Measurements from ENCODE around the gene ADAD2. TPM values are rescaled to one million over a fixed set of nuclear protein-coding genes. Genes with fewer than 3 reads are reported as not detected.

The ADAD2 gene
- total and polyA plus RNA-seq, 9 of the 15 experiments (the other 6 are each of a cell fraction or from before 2014, with no cell fraction given) = 0.07 TPM; not detected in 8

- CTCF ChIA-PET (ENCODE audit: low intra/inter-chr PET ratio) = no interaction called here
- WGBS (ENCODE audit: insufficient coverage, low coverage, missing lambda C conversion rate) = 3% methylated on average over 1 of the region's 1 CpG
- no peak for DNase-seq (ENCODE audit: extremely low read depth in 1 of 4, low spot score in 3 of 4)
- TF ChIP-seq POLR2B (IDR thresholded peaks at IDR 0.05; ENCODE audit: low read depth, partially characterized antibody) = no peak
- no peak for TF ChIP-seq ZNF778 (CRISPR knock-in tag; IDR thresholded peaks at IDR 0.05)
- no peak for TF ChIP-seq MNT (conservative IDR thresholded peaks at IDR 0.05)
- no peak for TF ChIP-seq EHMT2 (IDR thresholded peaks at IDR 0.05)
- no peak for TF ChIP-seq FOXO4 (CRISPR knock-in tag; IDR thresholded peaks at IDR 0.05)
- TF ChIP-seq ZNF57 (CRISPR knock-in tag; IDR thresholded peaks at IDR 0.05) = no peak
- TF ChIP-seq ZNF280B (CRISPR knock-in tag; IDR thresholded peaks at IDR 0.05) = no peak
- TF ChIP-seq TAF7 (tag; IDR thresholded peaks at IDR 0.05) = no peak
- no peak for TF ChIP-seq MEIS2 (IDR thresholded peaks at IDR 0.05; ENCODE audit: partially characterized antibody)
- TF ChIP-seq DACH1 (IDR thresholded peaks at IDR 0.05; ENCODE audit: partially characterized antibody) = no peak
- TF ChIP-seq HLTF (IDR thresholded peaks at IDR 0.05) = no peak
- TF ChIP-seq CBX2 (IDR thresholded peaks at IDR 0.05; ENCODE audit: insufficient read depth, low read length, poor library complexity, severe bottlenecking) = peak; percentile 98
- TF ChIP-seq ZNF79 (CRISPR knock-in tag; IDR thresholded peaks at IDR 0.05; ENCODE audit: low read depth) = no peak
- no peak for TF ChIP-seq ZNF224 (CRISPR knock-in tag; IDR thresholded peaks at IDR 0.05)
- no peak for TF ChIP-seq ZNF589 (CRISPR knock-in tag; IDR thresholded peaks at IDR 0.05; ENCODE audit: low read depth)
- TF ChIP-seq ZNF586 (CRISPR knock-in tag; conservative IDR thresholded peaks at IDR 0.05) = no peak
- no peak for TF ChIP-seq FOXP4 (CRISPR knock-in tag; IDR thresholded peaks at IDR 0.05; ENCODE audit: borderline replicate concordance)
- no peak for TF ChIP-seq ZNF239 (CRISPR knock-in tag; IDR thresholded peaks at IDR 0.05)
- no peak for TF ChIP-seq ARNT (IDR thresholded peaks at IDR 0.05)
Measured at GRCh38 chr16:84159800-84160199, 31.2 kb upstream of the ADAD2 start.

More at GRCh38 chr16:84159800-84160199, 31.2 kb upstream of the ADAD2 start:
- Histone ChIP-seq H3K9ac (ENCODE audit: insufficient read depth in 1 of 2, low read depth in 2 of 2, low read length in 2 of 2) (no peak overlapping the region), H3K9me3 (replicated peaks; ENCODE audit: control insufficient read depth, insufficient read depth, low read depth, low read length) (no peaks in the 10 kb centered on the region), H3K9me1 (ENCODE audit: control insufficient read depth, insufficient read depth, low read length) (no peaks in the 10 kb centered on the region), H2AFZ (ENCODE audit: low read depth, low read length) (no peak overlapping the region), H3K4me1 (replicated peaks in 1 of 2; ENCODE audit: control insufficient read depth in 2 of 2, insufficient read depth in 2 of 2, low read length in 2 of 2) (peaks cover 0 to 4% of the 10 kb centered on the region in 2 experiments; a peak in 1 of 5 replicates), H3K4me3 (no peak overlapping the region), H3K27ac (ENCODE audit: extremely low read depth, low read depth, low read length) (no peak overlapping the region), H3K79me2 (ENCODE audit: control insufficient read depth, insufficient read depth, low read length) (no peaks in the 10 kb centered on the region), H3K27me3 (ENCODE audit: control insufficient read depth in 2 of 2, insufficient read depth in 2 of 2, low read length in 2 of 2) (peaks cover 47 to 71% of the 10 kb centered on the region in 2 experiments), H3K4me2 (ENCODE audit: insufficient read depth, low read length) (no peak overlapping the region), H4K20me1 (replicated peaks; ENCODE audit: control insufficient read depth, insufficient read depth, low read length) (no peaks in the 10 kb centered on the region), H3K36me3 (ENCODE audit: control insufficient read depth, insufficient read depth, low read length) (no peaks in the 10 kb centered on the region)
- POLR2A ChIA-PET = no interaction called here
- in situ Hi-C loops (cut with MboI) = no loop called here
- FAIRE-seq = no peak
- intact Hi-C loops (cut with micrococcal nuclease) = no loop called here
- no TSS peak for BruUV-seq (replicated peaks)
- ATAC-seq = no peak

Data from K562 (cell line).